ENCODE data around the gene TRIM62. TPM values are rescaled to one million over a fixed set of nuclear protein-coding genes. Genes with fewer than 3 reads are reported as not detected.
"Not testable (repeated sequence)": the region's sequence is repeated elsewhere in the genome, so short reads cannot be mapped to it uniquely, and the experiment has no call there.

Gene TRIM62
- total RNA-seq, 4 donors from 2014 or later: 25.8 to 32.0 (median 29.9) TPM

DNA sequence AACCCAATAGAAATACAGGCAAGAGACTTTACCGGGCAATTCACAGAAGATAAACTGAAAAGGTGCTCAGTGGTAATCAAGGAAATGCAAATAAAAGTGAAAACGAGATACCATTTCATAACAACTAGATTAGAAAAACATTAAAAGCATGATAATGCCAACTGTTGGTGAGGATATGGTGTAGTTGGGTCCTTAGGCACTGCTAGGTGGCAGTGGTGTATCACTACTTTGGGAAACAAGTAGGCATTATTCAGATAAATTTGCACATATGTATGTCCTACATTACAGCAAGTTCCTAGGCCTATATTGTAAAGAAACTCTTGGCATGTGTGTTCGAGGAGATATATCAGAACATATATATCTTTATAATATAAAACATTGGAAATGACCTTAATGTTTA is 69.9 kb downstream of the TRIM62 start:
- 51 to 56% methylated on average over 3 of the region's 3 CpGs for WGBS, 2 donors
- no peak for TF ChIP-seq POLR2A (IDR thresholded peaks at IDR 0.05)
- TF ChIP-seq, protein P1, sequence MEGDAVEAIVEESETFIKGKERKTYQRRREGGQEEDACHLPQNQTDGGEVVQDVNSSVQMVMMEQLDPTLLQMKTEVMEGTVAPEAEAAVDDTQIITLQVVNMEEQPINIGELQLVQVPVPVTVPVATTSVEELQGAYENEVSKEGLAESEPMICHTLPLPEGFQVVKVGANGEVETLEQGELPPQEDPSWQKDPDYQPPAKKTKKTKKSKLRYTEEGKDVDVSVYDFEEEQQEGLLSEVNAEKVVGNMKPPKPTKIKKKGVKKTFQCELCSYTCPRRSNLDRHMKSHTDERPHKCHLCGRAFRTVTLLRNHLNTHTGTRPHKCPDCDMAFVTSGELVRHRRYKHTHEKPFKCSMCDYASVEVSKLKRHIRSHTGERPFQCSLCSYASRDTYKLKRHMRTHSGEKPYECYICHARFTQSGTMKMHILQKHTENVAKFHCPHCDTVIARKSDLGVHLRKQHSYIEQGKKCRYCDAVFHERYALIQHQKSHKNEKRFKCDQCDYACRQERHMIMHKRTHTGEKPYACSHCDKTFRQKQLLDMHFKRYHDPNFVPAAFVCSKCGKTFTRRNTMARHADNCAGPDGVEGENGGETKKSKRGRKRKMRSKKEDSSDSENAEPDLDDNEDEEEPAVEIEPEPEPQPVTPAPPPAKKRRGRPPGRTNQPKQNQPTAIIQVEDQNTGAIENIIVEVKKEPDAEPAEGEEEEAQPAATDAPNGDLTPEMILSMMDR (IDR thresholded peaks at IDR 0.05): no peak
- intact Hi-C loops (cut with DNase I; ENCODE audit: low total_unique reads): no loop called here

DNA sequence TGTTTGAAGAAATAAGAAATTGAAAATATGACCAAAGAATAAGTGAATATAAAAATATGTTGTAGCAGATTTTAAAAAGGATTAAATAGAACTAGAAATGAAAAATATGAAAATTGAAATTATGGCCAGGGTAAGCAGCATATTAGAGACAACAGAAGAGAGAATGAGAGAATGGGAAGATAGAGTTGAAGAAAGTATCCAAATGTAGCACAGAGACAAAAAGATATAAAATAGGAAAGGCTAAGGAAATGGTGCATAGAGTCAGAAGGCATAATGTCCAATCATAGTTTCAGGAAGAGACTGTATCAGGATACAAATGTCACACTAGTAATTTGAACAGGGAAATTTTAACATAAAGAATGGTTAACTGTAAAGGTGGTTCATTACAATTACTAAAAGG is 71.4 kb downstream of the TRIM62 start:
- no peak overlapping the region for H3K4me3 ChIP-seq (ENCODE audit: low read depth, poor library complexity, severe bottlenecking)
- no peak for DNase-seq (ENCODE audit: low spot score in 2 of 2)
- TF ChIP-seq POLR2A (IDR thresholded peaks at IDR 0.05): no peak
- TF ChIP-seq, protein P1 (IDR thresholded peaks at IDR 0.05): no peak
- intact Hi-C loops (cut with DNase I; ENCODE audit: low total_unique reads): no loop called here

More for the DNA sequence above, 69.9 kb downstream of the TRIM62 start:
- no peak for DNase-seq (ENCODE audit: low spot score in 2 of 2)
- no peak overlapping the region for H3K4me3 ChIP-seq (ENCODE audit: low read depth, poor library complexity, severe bottlenecking)

DNA sequence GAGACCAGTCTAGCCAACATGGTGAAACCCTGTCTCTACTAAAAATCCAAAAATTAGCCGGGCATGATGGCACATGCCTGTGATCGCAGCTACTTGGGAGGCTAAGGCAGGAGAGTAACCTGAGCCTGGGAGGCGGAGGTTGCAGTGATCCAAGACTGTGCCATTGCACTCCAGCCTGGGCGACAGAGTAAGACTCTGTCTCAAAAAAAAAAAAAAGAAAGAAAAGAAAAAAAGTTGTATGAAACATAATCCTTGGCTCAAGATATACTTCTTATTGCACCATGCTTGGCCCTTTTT is 81.8 kb downstream of the TRIM62 start:
- WGBS, 2 donors: 77% methylated on average over 4 of the region's 4 CpGs
- H3K4me3 ChIP-seq (ENCODE audit: low read depth, poor library complexity, severe bottlenecking); intact Hi-C loops (cut with DNase I; ENCODE audit: low total_unique reads): not testable (repeated sequence)
- DNase-seq (ENCODE audit: low spot score in 2 of 2): peak in 1 of 2 donors; percentile 21

DNA sequence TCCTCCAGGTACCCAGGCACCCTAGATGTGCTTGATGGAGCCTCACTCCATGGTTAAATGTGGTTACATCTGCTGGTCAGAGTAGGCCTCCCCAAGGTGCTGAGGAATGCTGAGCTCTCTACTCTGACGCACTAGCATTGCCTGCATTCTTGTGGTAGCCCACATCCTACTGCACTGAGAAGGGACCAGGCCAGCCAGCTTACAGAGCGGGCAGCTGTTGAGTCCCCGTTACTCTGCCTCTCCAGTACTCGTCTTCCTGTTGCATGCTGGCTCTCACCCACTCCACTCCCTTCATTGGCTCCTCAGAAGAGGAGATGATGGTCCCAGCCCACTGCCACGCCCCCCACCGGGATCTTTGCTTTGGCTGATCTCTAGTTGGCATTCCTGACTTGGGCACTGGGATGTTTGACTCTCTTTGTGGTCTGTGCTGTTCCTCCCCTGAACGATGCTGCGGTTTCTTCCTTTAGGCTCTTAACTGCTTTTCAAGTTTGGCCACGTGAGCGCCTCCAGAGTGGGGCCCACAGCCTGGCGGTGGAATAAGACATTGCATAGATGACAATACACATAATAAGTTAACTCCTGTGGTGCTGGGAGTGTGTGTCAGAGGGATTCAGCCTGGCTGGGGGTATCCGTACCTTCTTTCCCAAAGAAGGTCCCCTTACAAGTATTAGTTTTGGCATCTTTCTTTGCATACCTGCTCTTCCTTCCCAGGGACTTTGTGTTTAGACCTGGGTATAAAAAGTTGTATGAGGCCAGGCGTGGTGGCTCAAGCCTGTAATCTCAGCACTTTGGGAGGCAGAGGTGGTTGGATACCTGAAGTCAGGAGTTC is 82.3 kb downstream of the TRIM62 start:
- intact Hi-C loops (cut with DNase I; ENCODE audit: low total_unique reads): loop anchor here (5.0 kb wide), 1 partner anchor 268 kb away; no protein-coding TSS in a partner anchor
- DNase-seq (ENCODE audit: low spot score in 2 of 2): peak; percentile 59 to 85
- WGBS, 2 donors: 56 to 71% methylated on average over 13 of the region's 13 CpGs

DNA sequence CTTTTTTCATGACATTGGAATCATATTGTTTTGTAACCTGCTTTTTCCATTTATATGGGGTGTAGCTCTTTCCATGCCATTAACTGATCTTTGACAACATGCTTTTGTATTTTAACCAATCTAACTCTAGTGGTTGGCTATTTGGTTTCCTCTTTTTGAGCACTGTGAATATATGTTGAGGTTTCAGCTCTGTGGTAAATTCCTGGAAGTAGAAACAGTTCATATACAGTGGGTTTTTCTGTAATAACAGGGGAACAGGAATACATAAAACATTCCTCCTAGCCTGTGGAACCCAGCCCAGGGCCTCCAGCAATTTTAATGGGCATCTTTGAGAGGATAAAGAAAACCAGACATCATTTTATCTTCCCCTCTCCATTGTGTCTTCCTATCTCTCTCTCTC is 83.5 kb downstream of the TRIM62 start:
- TF ChIP-seq, protein P1 (IDR thresholded peaks at IDR 0.05): no peak
- TF ChIP-seq POLR2A (IDR thresholded peaks at IDR 0.05): no peak
- no peak for DNase-seq (ENCODE audit: low spot score in 2 of 2)
- H3K4me3 ChIP-seq (ENCODE audit: low read depth, poor library complexity, severe bottlenecking): no peak overlapping the region
- intact Hi-C loops (cut with DNase I; ENCODE audit: low total_unique reads): loop anchor here (5.0 kb wide), 1 partner anchor 269 kb away; no protein-coding TSS in a partner anchor

More for the DNA sequence above, 82.3 kb downstream of the TRIM62 start:
- TF ChIP-seq POLR2A (IDR thresholded peaks at IDR 0.05): no peak
- TF ChIP-seq, protein P1 (IDR thresholded peaks at IDR 0.05): no peak
- H3K4me3 ChIP-seq (ENCODE audit: low read depth, poor library complexity, severe bottlenecking): no peak overlapping the region

DNA sequence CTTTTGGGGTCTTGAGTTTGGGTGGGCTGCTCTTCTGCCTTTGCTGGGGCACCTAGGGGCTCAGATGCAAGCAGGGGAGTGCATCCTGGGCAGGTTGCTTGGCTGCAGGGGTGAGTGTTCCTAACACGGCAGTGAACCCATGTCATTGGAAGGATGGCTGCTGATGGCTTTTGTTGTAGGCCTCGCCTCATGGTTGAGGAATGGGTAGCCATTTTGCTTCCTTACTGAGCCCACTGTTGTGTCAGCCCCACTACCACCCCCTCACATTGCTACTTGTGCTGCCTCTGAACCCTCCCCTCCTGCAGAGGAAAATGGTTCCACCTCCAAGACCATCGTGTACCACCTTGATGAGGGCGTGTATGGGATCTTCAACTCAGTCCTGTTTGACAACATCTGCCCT is 84.1 kb downstream of the TRIM62 start:
- peak in 1 of 2 donors; percentile 52 for DNase-seq (ENCODE audit: low spot score in 2 of 2)
- WGBS, 2 donors: 90 to 92% methylated on average over 4 of the region's 4 CpGs
- intact Hi-C loops (cut with DNase I; ENCODE audit: low total_unique reads): loop anchor here (5.0 kb wide), 1 partner anchor 270 kb away; no protein-coding TSS in a partner anchor
- TF ChIP-seq, protein P1 (IDR thresholded peaks at IDR 0.05): no peak
- TF ChIP-seq POLR2A (IDR thresholded peaks at IDR 0.05): no peak
- no peak overlapping the region for H3K4me3 ChIP-seq (ENCODE audit: low read depth, poor library complexity, severe bottlenecking)
